ENCODE measurements around the gene TTLL3.

The TTLL3 gene

GRCh38 chr3:9808345-9809037 lies 1.6 kb upstream of the TTLL3 start:
- DNase-seq, result peak; percentile 5

GRCh38 chr3:9809239-9809614 lies 835 bp upstream of the TTLL3 start:
- DNase-seq, result no peak

GRCh38 chr3:9810433-9810770 lies 340 bp downstream of the TTLL3 start:
- DNase-seq, result no peak

- DNase-seq, result no peak
Measured at GRCh38 chr3:9810846-9811245, 784 bp downstream of the TTLL3 start.

GRCh38 chr3:9812870-9813483 lies 2.9 kb downstream of the TTLL3 start:
- no peak for DNase-seq

- DNase-seq, result no peak
Measured at GRCh38 chr3:9815986-9816385, 5.9 kb downstream of the TTLL3 start.

GRCh38 chr3:9817436-9817835 lies 7.4 kb downstream of the TTLL3 start:
- no peak for DNase-seq

- no peak for DNase-seq
Measured at GRCh38 chr3:9818666-9819335, 8.7 kb downstream of the TTLL3 start.

- no peak for DNase-seq
Measured at GRCh38 chr3:9820543-9820942, 10.5 kb downstream of the TTLL3 start.

GRCh38 chr3:9820946-9821345 lies 10.9 kb downstream of the TTLL3 start:
- no peak for DNase-seq

- DNase-seq, result no peak
Measured at GRCh38 chr3:9825451-9826040, 15.5 kb downstream of the TTLL3 start.

- DNase-seq, result no peak
Measured at GRCh38 chr3:9826815-9827573, 16.9 kb downstream of the TTLL3 start.

- no peak for DNase-seq
Measured at GRCh38 chr3:9828801-9829755, 19.0 kb downstream of the TTLL3 start.

GRCh38 chr3:9831253-9831652 lies 21.2 kb downstream of the TTLL3 start:
- DNase-seq, result no peak

- DNase-seq, result no peak
Measured at GRCh38 chr3:9833078-9833477, 23.0 kb downstream of the TTLL3 start.

- DNase-seq, result no peak
Measured at GRCh38 chr3:9834520-9835380, 24.7 kb downstream of the TTLL3 start.

- DNase-seq, result no peak
Measured at GRCh38 chr3:9837701-9838582, 27.9 kb downstream of the TTLL3 start.

- no peak for DNase-seq
Measured at GRCh38 chr3:9838856-9839255, 28.8 kb downstream of the TTLL3 start.

- DNase-seq, result no peak
Measured at GRCh38 chr3:9841015-9841414, 31.0 kb downstream of the TTLL3 start.

Data from NCI-H774 (cell line).